Stimulated activated naive B cell treated with anti-CD40 and anti-IgM and Interleukin-4, amounts not matched to agents 10 μg/mL and 1 μg/mL and 100 μg/mL, for 72 hours (primary cell): ENCODE results near the gene NEGR1.

Experiments used
- ATAC-seq, 2 donors: fragments of 150-1000 bp; cut with Tn5 transposase; replicated peaks; 2 replicates each; pipeline ENCODE4 v1.10.0; 2021; ENCODE audit warnings: moderate library complexity in 1 of 2
- DNase-seq: peaks from one replicate; pipeline ENCODE4 v3.0.0; 2021
- H3K27ac Mint-ChIP-seq: one replicate; pipeline ENCODE4 v1.8.0; 2022; ENCODE audit warnings: mild to moderate bottlenecking, mixed read lengths
- H3K27me3 Mint-ChIP-seq, 2 donors: one replicate each; pipeline ENCODE4 v1.8.0; 2022; ENCODE audit warnings: mixed read lengths in 2 of 2
- H3K36me3 Mint-ChIP-seq, 2 donors: one replicate each; pipeline ENCODE4 v1.8.0; 2022; ENCODE audit warnings: mixed read lengths in 2 of 2, mild to moderate bottlenecking in 1 of 2
- H3K4me1 Mint-ChIP-seq, 2 donors: one replicate each; pipeline ENCODE4 v1.8.0; 2022; ENCODE audit warnings: mixed read lengths in 2 of 2, mild to moderate bottlenecking in 1 of 2
- H3K4me3 Mint-ChIP-seq, 2 donors: one replicate each; pipeline ENCODE4 v1.8.0; 2022; ENCODE audit warnings: mild to moderate bottlenecking in 2 of 2, mixed read lengths in 2 of 2, moderate library complexity in 1 of 2
- H3K9me3 Mint-ChIP-seq, 2 donors: one replicate each; pipeline ENCODE4 v1.8.0; 2022; ENCODE audit warnings: mixed read lengths in 2 of 2, mild to moderate bottlenecking in 1 of 2

NEGR1 gene

DNA sequence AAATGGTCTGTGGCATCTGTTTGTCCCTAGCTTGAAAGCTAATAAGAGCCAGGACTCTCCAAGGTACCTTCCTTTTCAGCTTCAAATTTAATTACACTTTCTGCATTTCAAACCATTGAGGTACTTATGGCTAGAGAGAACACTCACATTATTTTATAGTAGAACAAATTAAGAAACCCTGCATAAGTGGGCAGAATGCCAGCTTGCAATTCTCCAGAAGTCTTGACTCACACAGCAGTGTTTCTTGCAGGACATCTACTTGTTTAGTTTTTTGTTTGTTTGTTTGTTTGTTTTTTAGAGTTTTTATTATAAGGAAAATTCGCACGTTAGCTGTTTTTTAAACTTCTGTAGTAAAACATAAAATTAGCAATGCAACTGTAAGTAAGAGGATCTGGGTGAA, 397.2 kb downstream of the NEGR1 start:
- no peak for ATAC-seq
- H3K27ac Mint-ChIP-seq: no peak overlapping the region
- H3K27me3 Mint-ChIP-seq: no peaks in the 10 kb centered on the region
- DNase-seq: no peak
- H3K4me1 Mint-ChIP-seq: peaks cover 2 to 14% of the 10 kb centered on the region in 2 donors
- no peaks in the 10 kb centered on the region for H3K9me3 Mint-ChIP-seq
- H3K36me3 Mint-ChIP-seq: no peaks in the 10 kb centered on the region
- H3K4me3 Mint-ChIP-seq: no peak overlapping the region

DNA sequence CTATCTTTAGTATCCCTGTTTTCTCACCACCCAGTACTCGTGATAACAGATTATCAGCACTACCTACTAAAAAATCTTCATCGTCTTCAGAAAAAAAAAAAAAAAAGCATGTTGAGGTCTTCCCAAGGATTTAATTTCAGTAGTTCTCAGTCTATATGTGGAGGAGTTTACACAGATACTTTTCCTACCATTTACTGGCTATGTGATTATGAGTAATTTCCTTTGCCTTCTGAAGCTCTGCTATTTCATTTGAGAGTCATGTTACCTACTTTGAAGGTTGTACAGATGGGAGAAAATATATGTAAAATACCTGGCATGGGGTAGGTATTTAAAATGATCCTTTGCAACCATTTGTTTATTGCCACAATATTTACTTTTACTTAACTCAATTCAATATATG, 399.7 kb downstream of the NEGR1 start:
- H3K36me3 Mint-ChIP-seq: no peaks in the 10 kb centered on the region
- H3K27me3 Mint-ChIP-seq: no peaks in the 10 kb centered on the region
- no peak overlapping the region for H3K27ac Mint-ChIP-seq
- no peaks in the 10 kb centered on the region for H3K9me3 Mint-ChIP-seq
- H3K4me1 Mint-ChIP-seq: peaks cover 2 to 14% of the 10 kb centered on the region in 2 donors
- ATAC-seq (no peak), DNase-seq (no peak)
- H3K4me3 Mint-ChIP-seq: no peak overlapping the region

DNA sequence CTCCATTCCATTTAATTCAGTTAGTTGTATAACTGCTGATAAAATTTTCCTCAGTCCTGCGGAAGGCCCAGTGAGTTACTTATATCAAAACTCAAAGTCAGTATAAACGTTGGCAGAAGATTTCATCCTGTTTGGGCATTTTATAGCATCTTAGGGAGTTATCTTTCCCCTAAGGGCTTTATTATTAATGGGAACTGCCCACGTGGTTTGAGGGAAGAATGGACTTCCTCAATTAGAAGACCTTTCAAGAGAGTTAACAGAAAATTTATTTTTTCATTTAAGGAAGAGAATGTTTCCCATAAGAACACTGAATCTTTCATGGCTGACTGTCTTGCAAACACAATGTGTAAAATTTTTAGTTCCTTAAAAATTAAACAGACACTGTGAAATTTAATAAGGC, 400.1 kb downstream of the NEGR1 start:
- no peak for DNase-seq
- Mint-ChIP-seq H3K9me3 (no peaks in the 10 kb centered on the region), H3K4me1 (peaks cover 2 to 14% of the 10 kb centered on the region in 2 donors), H3K4me3 (no peak overlapping the region), H3K27me3 (no peaks in the 10 kb centered on the region), H3K36me3 (no peaks in the 10 kb centered on the region), H3K27ac (no peak overlapping the region)
- no peak for ATAC-seq

DNA sequence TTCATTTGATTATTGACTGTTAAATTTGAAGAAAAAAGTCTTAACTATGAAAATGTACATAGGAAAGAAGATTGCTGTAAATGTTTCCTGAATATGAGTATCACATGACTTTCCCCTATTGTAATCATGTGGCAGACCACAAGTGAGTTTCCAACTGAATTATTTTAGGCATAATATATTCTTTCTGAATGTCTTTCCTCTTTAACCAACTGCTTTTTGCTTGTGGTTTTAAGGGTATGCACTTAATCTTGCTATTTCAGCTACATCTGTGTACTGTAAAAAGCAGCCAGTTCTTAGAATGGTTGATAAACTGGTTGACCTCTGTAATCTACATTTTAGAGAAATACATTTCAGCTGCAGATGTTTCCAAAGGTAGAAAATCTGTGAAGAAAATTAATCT, 400.7 kb downstream of the NEGR1 start:
- Mint-ChIP-seq H3K36me3 (no peaks in the 10 kb centered on the region), H3K4me3 (no peak overlapping the region), H3K9me3 (no peaks in the 10 kb centered on the region), H3K27me3 (no peaks in the 10 kb centered on the region), H3K4me1 (peaks cover 2 to 14% of the 10 kb centered on the region in 2 donors), H3K27ac (no peak overlapping the region)
- ATAC-seq: peak; percentile 36 to 66
- DNase-seq: no peak

DNA sequence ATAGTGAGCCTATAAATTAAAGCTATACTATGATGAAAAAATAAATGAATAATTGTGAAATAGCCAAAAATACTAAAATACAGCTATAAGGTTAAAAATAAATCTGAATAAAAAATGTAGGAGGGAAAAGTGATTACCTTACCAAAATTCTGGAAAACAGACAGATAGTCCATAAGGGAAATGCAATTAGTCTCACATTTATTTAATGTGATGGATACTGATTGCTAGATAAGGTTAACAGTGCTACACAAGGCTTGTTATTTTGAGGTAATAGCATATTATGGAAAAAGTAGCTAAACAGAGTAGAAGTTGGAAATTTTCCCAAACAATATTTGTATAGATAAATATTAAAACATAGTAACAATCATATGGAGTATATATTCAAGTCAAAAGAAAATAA, 413.0 kb downstream of the NEGR1 start:
- ATAC-seq (no peak), DNase-seq (no peak)
- peaks cover 0 to 1% of the 10 kb centered on the region in 2 donors for H3K9me3 Mint-ChIP-seq
- no peak overlapping the region for H3K4me3 Mint-ChIP-seq
- H3K27me3 Mint-ChIP-seq: no peaks in the 10 kb centered on the region
- no peak overlapping the region for H3K27ac Mint-ChIP-seq
- H3K36me3 Mint-ChIP-seq: no peaks in the 10 kb centered on the region
- no peaks in the 10 kb centered on the region for H3K4me1 Mint-ChIP-seq

DNA sequence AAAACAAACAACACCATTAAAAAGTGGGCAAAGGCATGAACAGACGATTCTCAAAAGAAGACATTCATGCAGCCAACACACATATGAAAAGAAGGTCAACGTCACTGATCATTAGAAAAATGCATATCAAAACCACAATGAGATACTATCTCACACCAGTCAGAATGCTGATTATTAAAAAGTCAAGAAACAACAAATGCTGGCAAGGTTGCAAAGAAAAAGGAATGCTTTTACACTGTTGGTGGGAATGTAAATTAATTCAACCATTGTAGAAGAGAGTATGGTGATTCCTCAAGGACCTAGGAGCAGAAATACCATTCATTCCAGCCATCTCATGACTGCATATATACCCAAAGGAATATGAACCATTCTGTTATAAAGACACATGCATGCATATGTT, 419.6 kb downstream of the NEGR1 start:
- H3K27ac Mint-ChIP-seq: no peak overlapping the region
- no peak for DNase-seq

DNA sequence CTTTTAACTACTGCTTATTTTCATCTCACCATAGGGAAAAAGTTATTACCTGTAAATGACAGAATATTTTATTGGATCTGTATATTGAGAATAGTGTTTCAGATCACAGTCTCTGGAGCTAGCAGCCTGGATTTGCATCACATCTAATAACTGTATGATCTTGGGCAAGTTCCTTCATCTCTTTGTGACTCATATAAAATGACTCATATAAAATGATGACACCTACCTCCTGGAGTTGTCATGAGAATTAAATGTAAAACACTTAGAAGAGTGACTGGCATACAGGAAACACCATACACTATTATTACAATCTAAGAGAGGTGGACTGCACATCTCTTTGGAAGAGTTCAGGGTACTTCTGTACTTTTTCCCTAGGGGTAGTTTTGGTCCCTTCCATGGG, 421.3 kb downstream of the NEGR1 start:
- Mint-ChIP-seq H3K4me3 (no peak overlapping the region), H3K4me1 (no peaks in the 10 kb centered on the region), H3K9me3 (peaks cover 1 to 3% of the 10 kb centered on the region in 2 donors), H3K27me3 (no peaks in the 10 kb centered on the region), H3K27ac (no peak overlapping the region), H3K36me3 (no peaks in the 10 kb centered on the region)
- DNase-seq (no peak), ATAC-seq (no peak)

More for the DNA sequence above, 419.6 kb downstream of the NEGR1 start:
- no peak for ATAC-seq
- Mint-ChIP-seq H3K27me3 (no peaks in the 10 kb centered on the region), H3K4me3 (no peak overlapping the region), H3K36me3 (no peaks in the 10 kb centered on the region), H3K4me1 (no peaks in the 10 kb centered on the region), H3K9me3 (peaks cover 1 to 3% of the 10 kb centered on the region in 2 donors)

DNA sequence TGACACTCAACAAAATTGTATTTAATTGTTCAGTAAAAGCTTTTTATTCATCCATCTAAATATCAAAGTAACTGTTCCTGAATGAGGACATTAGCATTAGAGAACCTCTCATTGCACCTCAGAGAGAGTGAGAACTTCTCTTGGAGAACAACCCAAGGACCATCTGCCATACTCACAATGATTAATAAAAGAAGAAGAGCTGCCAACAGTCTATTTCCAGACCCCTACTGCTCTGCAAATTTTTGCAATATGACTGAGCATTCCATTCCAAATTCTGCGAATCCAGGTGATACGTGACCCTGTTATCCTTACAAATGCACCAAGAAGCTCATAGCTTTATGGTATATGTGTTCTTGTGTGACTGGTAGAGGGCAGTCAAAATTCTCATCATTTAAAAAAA, 422.5 kb downstream of the NEGR1 start:
- no peak overlapping the region for H3K27ac Mint-ChIP-seq
- DNase-seq (no peak), ATAC-seq (no peak)
- no peaks in the 10 kb centered on the region for H3K36me3 Mint-ChIP-seq
- H3K4me3 Mint-ChIP-seq: no peak overlapping the region
- H3K27me3 Mint-ChIP-seq: no peaks in the 10 kb centered on the region
- H3K9me3 Mint-ChIP-seq: peaks cover 0 to 3% of the 10 kb centered on the region in 2 donors
- H3K4me1 Mint-ChIP-seq: no peaks in the 10 kb centered on the region

DNA sequence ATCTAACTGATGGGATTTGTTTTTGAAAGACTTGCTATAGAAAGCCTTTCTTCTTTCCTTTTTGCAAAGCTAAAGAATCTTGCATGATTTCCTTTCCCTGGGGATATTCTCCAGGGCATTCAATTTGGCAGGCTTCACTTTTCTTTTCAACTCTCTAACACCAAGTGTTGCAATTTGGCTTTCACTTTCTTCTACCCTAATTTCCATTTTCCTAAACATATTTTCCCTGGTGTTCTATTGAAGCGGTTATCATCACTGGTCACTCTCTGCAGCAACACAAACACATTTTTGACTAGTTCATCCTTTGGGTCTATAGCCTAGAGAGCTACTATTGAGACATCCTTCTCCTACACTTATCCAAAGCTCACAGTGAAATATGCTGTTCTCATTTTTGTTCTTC, 424.5 kb downstream of the NEGR1 start:
- Mint-ChIP-seq H3K9me3 (peaks cover 0 to 3% of the 10 kb centered on the region in 2 donors), H3K4me1 (no peaks in the 10 kb centered on the region), H3K27me3 (no peaks in the 10 kb centered on the region), H3K36me3 (no peaks in the 10 kb centered on the region), H3K27ac (no peak overlapping the region), H3K4me3 (no peak overlapping the region)
- DNase-seq: no peak
- ATAC-seq: no peak

DNA sequence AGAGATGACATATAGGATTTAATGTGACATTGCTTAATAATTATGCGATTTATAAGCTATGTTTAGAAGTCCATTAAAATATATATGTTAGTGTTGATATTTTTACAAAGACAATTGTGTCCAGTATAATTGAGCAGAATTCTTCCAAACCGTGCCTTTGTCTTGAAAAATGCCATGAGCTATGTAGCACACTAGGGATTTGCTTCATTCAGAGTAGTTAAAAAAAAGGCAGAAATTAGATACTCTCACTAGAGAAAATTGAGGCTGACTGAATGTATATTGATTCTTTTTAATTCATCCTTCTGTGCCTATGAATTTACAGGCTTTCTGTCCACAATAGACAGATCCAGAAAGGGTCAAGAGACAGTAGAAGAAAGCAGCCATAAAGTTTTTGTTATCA, 429.0 kb downstream of the NEGR1 start:
- no peak for DNase-seq
- Mint-ChIP-seq H3K4me1 (peaks cover 0 to 1% of the 10 kb centered on the region in 2 donors), H3K27ac (no peak overlapping the region), H3K4me3 (no peak overlapping the region), H3K27me3 (no peaks in the 10 kb centered on the region), H3K9me3 (no peaks in the 10 kb centered on the region), H3K36me3 (no peaks in the 10 kb centered on the region)
- ATAC-seq: no peak

DNA sequence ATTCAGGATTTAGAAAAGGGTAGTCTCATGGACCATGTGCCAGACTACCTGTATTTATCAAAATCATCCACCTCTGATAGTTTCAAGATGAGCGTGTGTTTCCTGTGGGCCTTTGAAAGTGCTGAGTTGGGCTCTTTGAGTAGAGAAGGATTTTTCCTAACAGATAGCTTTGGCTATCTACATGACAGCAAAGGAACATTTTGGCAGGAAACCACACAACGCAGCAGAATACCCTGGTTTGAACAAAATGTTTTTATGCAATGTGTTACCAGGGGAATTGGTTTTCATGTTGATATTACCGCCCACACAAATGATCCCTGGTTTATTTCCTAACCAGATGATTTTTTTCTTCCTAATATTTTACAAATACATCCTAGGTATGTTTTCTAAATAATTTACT, 431.4 kb downstream of the NEGR1 start:
- H3K27ac Mint-ChIP-seq: no peak overlapping the region
- H3K9me3 Mint-ChIP-seq: no peaks in the 10 kb centered on the region
- no peaks in the 10 kb centered on the region for H3K36me3 Mint-ChIP-seq
- DNase-seq: no peak
- peaks cover 0 to 1% of the 10 kb centered on the region in 2 donors for H3K4me1 Mint-ChIP-seq
- no peak overlapping the region for H3K4me3 Mint-ChIP-seq
- ATAC-seq: no peak
- no peaks in the 10 kb centered on the region for H3K27me3 Mint-ChIP-seq

DNA sequence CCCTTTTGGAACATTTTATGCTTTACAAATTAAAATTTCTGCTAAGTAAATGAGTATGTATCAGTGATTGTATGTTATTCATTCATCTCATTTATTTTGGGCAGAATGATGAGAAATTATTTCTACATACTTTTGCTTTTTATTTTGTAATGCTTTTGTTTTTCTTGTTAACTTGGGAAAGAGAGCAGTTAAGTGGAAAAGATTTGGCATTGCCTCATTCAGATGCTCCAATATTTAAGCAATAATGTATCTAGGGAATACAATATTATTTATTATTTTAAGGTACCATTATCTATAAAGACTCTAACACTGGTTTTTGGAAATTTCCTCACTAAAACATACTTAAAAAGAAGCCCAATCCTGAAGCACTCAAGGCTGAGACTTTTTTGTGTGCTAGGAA, 431.8 kb downstream of the NEGR1 start:
- H3K4me3 Mint-ChIP-seq: no peak overlapping the region

DNA sequence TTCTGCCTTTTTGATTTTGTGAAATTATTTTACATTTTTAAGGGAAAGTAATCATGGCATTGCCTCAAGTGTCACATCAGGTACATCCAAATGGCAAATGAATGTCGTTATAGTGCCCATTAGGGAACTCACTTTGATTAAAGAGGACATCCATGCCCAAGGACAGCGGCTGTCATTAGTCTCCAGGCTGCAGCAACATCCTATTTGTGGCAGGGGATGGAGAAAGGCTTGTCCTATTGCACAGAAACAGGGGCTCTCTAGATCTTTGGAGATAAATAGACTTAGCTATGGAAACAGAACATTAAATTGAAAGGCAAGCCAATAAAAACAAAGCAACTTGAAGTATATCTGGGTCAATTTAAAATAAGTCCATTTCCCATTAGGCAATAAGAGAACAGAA, 439.3 kb downstream of the NEGR1 start:
- Mint-ChIP-seq H3K27me3 (no peaks in the 10 kb centered on the region), H3K9me3 (no peaks in the 10 kb centered on the region), H3K4me1 (no peaks in the 10 kb centered on the region), H3K36me3 (no peaks in the 10 kb centered on the region), H3K4me3 (no peak overlapping the region), H3K27ac (no peak overlapping the region)
- ATAC-seq (no peak), DNase-seq (no peak)

More for the DNA sequence above, 431.8 kb downstream of the NEGR1 start:
- no peak overlapping the region for H3K27ac Mint-ChIP-seq
- DNase-seq (no peak), ATAC-seq (no peak)
- H3K4me1 Mint-ChIP-seq: peaks cover 0 to 1% of the 10 kb centered on the region in 2 donors
- no peaks in the 10 kb centered on the region for H3K27me3 Mint-ChIP-seq
- H3K36me3 Mint-ChIP-seq: no peaks in the 10 kb centered on the region
- H3K9me3 Mint-ChIP-seq: no peaks in the 10 kb centered on the region

DNA sequence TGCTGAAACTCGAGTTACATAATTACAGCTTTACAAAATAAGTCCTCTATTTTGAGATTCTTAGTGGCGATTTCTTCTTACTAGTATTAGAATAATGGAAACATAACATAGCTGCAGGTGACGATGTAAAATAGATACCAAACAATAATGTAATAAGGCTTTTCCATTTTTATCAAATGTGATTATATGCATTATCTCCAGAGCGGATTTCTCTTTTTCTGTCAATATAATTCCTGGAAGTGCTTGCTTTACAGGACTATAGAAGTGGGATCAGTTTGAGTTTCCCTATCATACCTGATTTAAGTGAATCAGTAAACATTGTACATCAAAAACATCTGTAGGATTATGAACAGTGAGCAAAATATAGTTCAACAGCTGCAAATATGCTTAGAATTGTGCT, 442.5 kb downstream of the NEGR1 start:
- Mint-ChIP-seq H3K9me3 (no peaks in the 10 kb centered on the region), H3K36me3 (no peaks in the 10 kb centered on the region), H3K27me3 (no peaks in the 10 kb centered on the region), H3K27ac (no peak overlapping the region), H3K4me3 (no peak overlapping the region), H3K4me1 (peaks cover under 1 to 8% of the 10 kb centered on the region in 2 donors)
- DNase-seq: no peak
- ATAC-seq: no peak

DNA sequence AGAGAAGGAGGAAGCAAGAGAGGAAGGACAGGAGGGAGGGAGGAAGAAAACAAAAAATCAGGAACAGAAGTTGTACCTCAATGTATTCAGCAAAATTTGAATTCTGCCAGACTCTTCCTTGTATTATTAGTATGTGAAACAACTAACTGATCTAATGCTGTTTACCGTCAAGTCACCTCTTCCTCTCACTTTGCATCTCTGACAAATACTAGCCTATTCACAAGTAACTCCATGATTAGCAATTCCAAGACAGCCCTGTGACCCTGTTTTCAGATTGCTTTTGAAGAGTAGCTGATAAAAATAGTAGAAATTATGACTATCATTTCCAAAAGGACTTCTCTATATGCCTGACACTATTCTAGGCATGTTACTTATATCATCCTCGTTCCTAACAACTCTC, 445.4 kb downstream of the NEGR1 start:
- Mint-ChIP-seq H3K27me3 (no peaks in the 10 kb centered on the region), H3K9me3 (no peaks in the 10 kb centered on the region), H3K36me3 (no peaks in the 10 kb centered on the region), H3K4me1 (peaks cover 2 to 9% of the 10 kb centered on the region in 2 donors), H3K4me3 (no peak overlapping the region), H3K27ac (no peak overlapping the region)
- DNase-seq (no peak), ATAC-seq (no peak)

DNA sequence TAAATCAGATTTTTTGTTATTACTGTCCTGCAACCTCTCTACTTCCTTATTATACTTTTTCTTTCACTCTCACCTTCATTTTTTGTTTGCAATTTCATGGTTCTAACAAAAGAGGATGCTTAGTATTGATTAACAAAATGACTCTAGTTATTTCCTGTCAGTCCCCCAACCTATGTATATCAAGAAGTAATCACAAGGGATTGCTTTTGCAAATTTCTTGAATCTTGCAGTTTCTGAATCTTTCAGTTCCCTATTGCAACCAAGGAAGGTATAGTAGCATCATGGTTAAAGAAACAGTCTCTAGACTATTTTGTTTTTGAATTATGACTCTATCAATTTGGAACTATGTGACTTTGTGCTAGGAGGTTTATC, 446.9 kb downstream of the NEGR1 start:
- no peak overlapping the region for H3K27ac Mint-ChIP-seq

More for the DNA sequence above, 446.9 kb downstream of the NEGR1 start:
- Mint-ChIP-seq H3K4me3 (no peak overlapping the region), H3K4me1 (peaks cover 2 to 9% of the 10 kb centered on the region in 2 donors), H3K36me3 (no peaks in the 10 kb centered on the region), H3K27me3 (no peaks in the 10 kb centered on the region), H3K9me3 (no peaks in the 10 kb centered on the region)
- DNase-seq: no peak
- ATAC-seq: peak; percentile 95
